GM20431 (cell line): Measurements from ENCODE around the gene TRIM17.

Source experiments
- in situ Hi-C: fragments of 300-500 bp; cut with MseI, MboI; formaldehyde crosslinking; loops from one replicate; pipeline ENCODE4 v1.15.0; 2020; ENCODE audit warnings: low sequenced_read_pairs; ENCODE audit not compliant: unreplicated experiment

Gene TRIM17

GRCh38 chr1:228416217-228416933 lies at the start of gene TRIM17:
TRIM17 (minus strand) TSS chr1:228416861; CDS start chr1:228415072, 1,789 bp downstream.
- in situ Hi-C loops, result no loop called here

DNA sequence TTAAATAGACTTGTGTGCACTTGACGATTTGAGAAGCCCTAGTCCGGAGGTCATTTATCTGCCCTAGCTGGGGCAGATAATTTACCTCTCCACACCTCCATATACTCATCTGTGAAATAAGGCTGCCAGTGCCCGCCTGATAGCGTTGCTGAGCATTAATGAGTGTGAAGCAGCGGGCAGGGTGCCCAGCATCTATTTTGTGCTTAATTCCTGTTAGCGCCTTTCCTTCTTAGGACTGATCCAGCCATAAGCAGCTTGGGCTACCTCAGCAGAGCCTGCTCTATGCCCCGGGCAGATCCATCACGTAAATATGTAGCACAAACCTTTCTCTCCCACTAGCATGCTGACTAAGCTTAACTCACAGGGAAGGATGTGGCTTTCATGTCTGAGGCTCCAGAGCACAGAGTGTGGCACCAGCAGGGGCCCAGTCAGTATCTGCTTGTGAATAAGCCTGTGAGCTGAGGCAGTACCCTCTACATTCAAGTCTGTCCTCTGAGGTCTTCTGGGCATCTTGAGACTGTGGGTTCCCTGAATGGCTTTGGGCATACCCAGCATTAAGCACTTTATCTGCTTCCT lies 49.0 kb upstream of the TRIM17 start:
- in situ Hi-C loops, result no loop called here

DNA sequence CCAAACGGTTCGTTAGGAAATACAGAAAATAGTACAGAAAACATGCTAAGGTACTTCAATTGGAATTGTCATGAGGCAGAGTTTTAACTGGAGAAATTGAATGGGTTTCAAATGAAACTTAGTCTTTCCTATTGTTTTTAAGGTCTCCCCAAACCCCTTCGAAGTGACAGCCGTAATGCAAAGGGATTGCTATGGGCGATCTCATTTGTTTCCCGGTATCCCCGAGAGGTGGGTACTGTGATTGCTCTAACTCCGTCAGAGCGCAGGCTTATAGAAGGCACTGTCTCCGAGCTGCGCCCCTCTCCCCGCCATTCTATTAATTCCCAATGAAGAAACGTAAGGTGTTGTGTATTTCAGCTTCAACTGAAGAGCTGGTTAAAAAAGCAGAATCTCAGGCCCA lies 48.5 kb upstream of the TRIM17 start:
- in situ Hi-C loops, result no loop called here

- in situ Hi-C loops, result no loop called here
These were observed 47.9 kb upstream of the TRIM17 start for GRCh38 chr1:228464487-228464983.

- in situ Hi-C loops, result no loop called here
These were observed 47.1 kb upstream of the TRIM17 start for GRCh38 chr1:228463559-228464455.

GRCh38 chr1:228463009-228463558 lies 46.4 kb upstream of the TRIM17 start:
- in situ Hi-C loops, result no loop called here

- in situ Hi-C loops, result no loop called here
These were observed 45.9 kb upstream of the TRIM17 start for GRCh38 chr1:228462560-228462959.

GRCh38 chr1:228460821-228461220 lies 44.2 kb upstream of the TRIM17 start:
- in situ Hi-C loops, result no loop called here

DNA sequence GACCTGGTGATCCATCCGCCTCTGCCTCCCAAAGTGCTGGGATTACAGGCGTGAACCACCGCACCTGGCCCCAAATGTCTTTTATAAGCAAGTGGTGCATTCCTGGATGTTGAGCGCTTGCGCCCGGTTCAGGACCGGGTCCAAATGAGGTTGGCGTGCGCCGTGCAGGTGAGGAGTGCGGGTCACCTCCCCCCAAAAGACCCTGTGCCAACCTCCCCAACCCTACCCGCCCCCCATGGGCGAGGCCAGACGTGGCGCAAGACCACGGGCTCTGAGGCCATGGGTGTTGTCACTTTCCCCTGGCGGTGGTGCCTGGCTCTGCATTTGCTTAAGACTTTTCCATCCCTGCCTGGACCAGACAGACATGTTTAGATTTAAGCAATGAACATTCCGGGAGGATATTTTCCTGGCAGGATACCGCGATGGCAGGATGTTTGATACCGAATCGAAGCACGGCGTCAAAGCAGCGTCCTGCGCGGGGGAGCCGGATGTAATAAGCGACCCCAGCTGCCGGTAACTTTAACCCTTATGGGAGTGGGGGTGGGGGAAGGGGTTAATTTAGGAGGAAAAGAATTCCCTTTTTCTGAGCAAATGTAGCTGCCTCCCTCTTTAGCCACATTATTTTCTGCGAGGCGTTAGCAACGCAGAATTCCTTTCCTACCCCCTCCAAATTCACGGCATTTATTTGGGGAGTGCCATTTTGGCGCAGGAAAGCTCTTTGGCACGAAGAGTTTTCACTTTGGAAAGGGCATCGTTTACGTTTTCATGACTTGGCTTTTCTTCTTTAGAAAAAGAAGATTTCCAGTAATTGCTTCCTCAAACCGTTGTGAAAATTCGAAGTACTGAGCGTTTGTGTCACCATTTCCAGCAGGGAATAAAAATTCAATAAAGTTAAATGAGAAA lies 42.7 kb upstream of the TRIM17 start:
- in situ Hi-C loops, result no loop called here

DNA sequence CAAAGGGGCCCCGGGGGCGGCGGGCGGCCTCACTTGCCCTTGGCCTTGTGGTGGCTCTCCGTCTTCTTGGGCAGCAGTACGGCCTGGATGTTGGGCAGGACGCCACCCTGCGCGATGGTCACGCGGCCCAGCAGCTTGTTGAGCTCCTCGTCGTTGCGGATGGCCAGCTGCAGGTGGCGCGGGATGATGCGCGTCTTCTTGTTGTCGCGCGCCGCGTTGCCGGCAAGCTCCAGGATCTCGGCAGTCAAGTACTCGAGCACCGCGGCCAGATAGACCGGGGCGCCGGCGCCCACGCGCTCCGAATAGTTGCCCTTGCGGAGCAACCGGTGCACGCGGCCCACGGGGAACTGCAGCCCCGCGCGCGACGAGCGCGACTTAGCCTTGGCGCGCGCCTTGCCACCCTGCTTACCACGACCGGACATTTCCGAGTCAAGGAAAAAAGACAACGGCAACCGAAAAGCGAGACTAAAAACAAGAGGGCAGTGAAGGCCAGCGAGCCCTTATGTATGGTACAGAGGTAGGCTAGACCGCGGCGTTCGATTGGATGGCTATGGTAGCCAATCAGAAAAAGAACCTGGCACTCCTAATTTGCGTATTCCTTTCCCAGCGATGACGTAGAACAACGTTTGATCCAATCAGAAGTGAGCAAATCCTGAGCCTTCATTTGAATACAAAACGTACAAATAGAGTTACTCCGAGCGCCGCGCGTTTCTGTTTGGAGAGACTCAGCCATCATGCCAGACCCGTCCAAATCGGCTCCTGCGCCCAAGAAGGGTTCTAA lies 40.9 kb upstream of the TRIM17 start:
- in situ Hi-C loops, result no loop called here

DNA sequence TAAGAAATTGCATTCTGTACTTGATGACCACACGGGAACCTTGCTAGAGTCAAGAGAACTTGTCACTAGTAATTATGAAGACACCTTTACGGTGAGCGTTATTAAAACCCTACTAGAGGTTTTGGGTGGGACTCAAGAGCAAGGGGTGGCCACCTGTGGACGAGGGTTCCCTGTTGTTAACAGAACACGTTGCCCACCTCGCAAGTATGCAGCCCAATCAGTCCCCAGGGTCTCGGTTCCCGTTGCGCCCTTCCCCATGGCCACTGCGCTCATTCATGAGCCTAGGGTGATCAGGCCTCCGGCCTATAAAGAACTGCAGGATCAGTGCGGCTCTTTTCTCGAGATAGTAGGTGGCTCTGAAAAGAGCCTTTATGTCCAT lies 40.3 kb upstream of the TRIM17 start:
- in situ Hi-C loops, result no loop called here

- in situ Hi-C loops, result no loop called here
These were observed 39.8 kb upstream of the TRIM17 start for GRCh38 chr1:228456252-228457016.

- in situ Hi-C loops, result no loop called here
These were observed 39.1 kb upstream of the TRIM17 start for GRCh38 chr1:228455715-228456114.

- in situ Hi-C loops, result no loop called here
These were observed 37.6 kb upstream of the TRIM17 start for GRCh38 chr1:228454238-228454637.

GRCh38 chr1:228453614-228454013 lies 37.0 kb upstream of the TRIM17 start:
- in situ Hi-C loops, result no loop called here

GRCh38 chr1:228453022-228453560 lies 36.4 kb upstream of the TRIM17 start:
- in situ Hi-C loops, result no loop called here

DNA sequence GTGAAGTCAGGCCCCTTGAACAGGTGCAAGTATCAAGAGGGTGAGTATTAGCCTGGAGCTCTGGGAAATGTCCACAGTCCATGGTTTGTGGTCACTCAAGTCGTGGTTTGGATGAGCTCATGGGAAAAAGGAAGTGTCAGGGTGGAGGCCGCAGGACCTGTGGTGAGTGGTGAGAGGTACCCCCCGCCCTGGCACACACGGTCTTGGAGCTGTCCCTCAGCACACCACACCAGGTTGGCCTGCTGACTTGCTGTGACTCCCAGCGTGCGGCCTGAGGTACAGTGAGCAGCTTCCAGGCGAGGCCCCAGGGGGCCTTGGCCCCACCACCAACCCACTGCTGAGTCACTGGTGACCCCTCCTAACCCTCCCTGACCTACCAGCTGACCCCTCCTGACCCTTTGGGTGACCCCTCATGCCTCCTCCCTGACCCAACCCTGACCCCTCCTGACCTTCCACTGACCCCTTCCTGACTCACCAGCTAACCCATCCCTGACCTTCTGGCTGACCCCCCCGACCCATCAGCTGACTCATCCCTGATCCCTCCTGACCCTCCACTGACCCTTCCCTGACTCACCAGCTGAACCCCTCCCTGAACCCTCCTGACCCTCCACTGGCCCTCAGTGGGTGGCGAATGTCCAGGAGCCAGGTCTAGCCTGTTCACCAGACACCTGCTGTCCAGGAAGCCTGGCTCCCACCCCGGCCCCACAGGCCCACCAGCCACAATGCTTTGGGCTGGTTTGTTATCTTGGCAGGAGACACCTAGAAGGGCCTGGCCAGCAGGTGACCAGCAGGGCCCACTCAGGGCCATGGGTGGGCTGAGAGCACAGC lies 35.7 kb upstream of the TRIM17 start:
- in situ Hi-C loops, result no loop called here
